GM18867 (cell line): ENCODE measurements around the gene AGBL3.
A peak's percentile ranks its signal among the peaks of the same experiment; 100 is the strongest.

Experiments used
- ATAC-seq: cut with Tn5 transposase; IDR thresholded peaks from one replicate; pipeline ENCODE4 v1.9.1; 2021; ENCODE audit warnings: mild to moderate bottlenecking, moderate library complexity; ENCODE audit not compliant: unreplicated experiment

AGBL3 gene

GRCh38 chr7:134986363-134987251, at the start of gene AGBL3:
AGBL3 (plus strand) TSS chr7:134986508; CDS start chr7:134987934, 1,426 bp downstream.
- peak; percentile 93 for ATAC-seq

GRCh38 chr7:134936893-134937510, 49.3 kb upstream of the AGBL3 start:
- no peak for ATAC-seq

- no peak for ATAC-seq
Measured at GRCh38 chr7:134938141-134938540, 48.2 kb upstream of the AGBL3 start.

GRCh38 chr7:134939136-134939535, 47.2 kb upstream of the AGBL3 start:
- no peak for ATAC-seq

- no peak for ATAC-seq
Measured at GRCh38 chr7:134940729-134941128, 45.6 kb upstream of the AGBL3 start.

GRCh38 chr7:134941185-134941900, 45.0 kb upstream of the AGBL3 start:
- no peak for ATAC-seq

- ATAC-seq = no peak
Measured at GRCh38 chr7:134941952-134942351, 44.4 kb upstream of the AGBL3 start.

GRCh38 chr7:134942690-134943466, 43.4 kb upstream of the AGBL3 start:
- ATAC-seq = no peak

GRCh38 chr7:134943785-134944400, 42.4 kb upstream of the AGBL3 start:
- ATAC-seq = peak; percentile 73

- no peak for ATAC-seq
Measured at GRCh38 chr7:134945691-134946090, 40.6 kb upstream of the AGBL3 start.

- ATAC-seq = no peak
Measured at GRCh38 chr7:134946260-134946659, 40.0 kb upstream of the AGBL3 start.

- ATAC-seq = no peak
Measured at GRCh38 chr7:134947329-134947728, 39.0 kb upstream of the AGBL3 start.

GRCh38 chr7:134947831-134948230, 38.5 kb upstream of the AGBL3 start:
- no peak for ATAC-seq

- no peak for ATAC-seq
Measured at GRCh38 chr7:134948246-134948645, 38.1 kb upstream of the AGBL3 start.

- ATAC-seq = no peak
Measured at GRCh38 chr7:134948736-134949135, 37.6 kb upstream of the AGBL3 start.

GRCh38 chr7:134949171-134949570, 37.1 kb upstream of the AGBL3 start:
- ATAC-seq = no peak

- no peak for ATAC-seq
Measured at GRCh38 chr7:134954197-134955082, 31.9 kb upstream of the AGBL3 start.

GRCh38 chr7:134957005-134957404, 29.3 kb upstream of the AGBL3 start:
- ATAC-seq = no peak

GRCh38 chr7:134959810-134960209, 26.5 kb upstream of the AGBL3 start:
- ATAC-seq = no peak
